ENCODE results near the gene OR51I1. TPM values are rescaled to one million over a fixed set of nuclear protein-coding genes. Genes with fewer than 3 reads are reported as not detected.

The OR51I1 gene
- total and polyA plus RNA-seq, 12 donors, result 0.34 to 0.94 (median 0.61) TPM; not detected in 9

DNA sequence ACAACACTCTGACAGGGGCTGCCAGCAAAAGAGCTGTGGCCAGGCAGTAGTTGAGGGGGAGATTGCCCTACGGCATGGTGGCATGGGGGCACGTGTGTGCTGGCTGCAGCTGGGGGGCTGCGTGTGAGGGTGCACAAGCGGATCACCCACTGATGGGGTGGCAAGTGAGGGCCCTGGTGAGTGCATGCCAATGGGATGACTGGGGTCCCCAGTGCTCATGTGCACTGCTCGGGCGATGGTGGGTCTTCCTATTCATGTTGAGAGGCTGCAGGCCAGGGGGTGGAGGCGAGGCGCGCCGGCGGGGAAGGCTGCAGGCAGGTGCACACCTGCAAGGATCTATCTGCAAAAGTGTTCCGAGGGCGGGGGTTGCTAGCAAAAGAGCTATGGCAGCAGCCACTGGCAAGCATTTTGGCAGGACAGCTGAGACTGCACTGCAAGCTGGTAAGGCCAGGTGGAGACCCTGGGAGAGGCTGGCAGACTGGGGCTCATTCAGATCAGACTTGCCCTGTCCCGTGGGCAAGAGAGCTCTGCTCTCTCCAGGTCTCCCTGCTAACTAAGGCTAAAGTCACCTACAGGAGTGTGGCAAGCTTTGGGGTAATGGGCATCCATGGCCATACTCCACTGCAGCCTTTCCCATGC lies 19.8 kb upstream of the OR51I1 start:
- no peak for DNase-seq
- Histone ChIP-seq H3K36me3 (replicated peaks in 1 of 2) (no peaks in the 10 kb centered on the region), H3K27me3 (no peaks in the 10 kb centered on the region), H3K27ac (no peak overlapping the region), H3K9me3 (replicated peaks in 1 of 3) (no peaks in the 10 kb centered on the region), H3K4me1 (replicated peaks in 1 of 2) (no peaks in the 10 kb centered on the region), H3K4me3 (no peak overlapping the region)
- no peak for TF ChIP-seq POLR2A (IDR thresholded peaks at IDR 0.05)
- TF ChIP-seq, protein P1, sequence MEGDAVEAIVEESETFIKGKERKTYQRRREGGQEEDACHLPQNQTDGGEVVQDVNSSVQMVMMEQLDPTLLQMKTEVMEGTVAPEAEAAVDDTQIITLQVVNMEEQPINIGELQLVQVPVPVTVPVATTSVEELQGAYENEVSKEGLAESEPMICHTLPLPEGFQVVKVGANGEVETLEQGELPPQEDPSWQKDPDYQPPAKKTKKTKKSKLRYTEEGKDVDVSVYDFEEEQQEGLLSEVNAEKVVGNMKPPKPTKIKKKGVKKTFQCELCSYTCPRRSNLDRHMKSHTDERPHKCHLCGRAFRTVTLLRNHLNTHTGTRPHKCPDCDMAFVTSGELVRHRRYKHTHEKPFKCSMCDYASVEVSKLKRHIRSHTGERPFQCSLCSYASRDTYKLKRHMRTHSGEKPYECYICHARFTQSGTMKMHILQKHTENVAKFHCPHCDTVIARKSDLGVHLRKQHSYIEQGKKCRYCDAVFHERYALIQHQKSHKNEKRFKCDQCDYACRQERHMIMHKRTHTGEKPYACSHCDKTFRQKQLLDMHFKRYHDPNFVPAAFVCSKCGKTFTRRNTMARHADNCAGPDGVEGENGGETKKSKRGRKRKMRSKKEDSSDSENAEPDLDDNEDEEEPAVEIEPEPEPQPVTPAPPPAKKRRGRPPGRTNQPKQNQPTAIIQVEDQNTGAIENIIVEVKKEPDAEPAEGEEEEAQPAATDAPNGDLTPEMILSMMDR (IDR thresholded peaks at IDR 0.05), result no peak
- 73 to 90% (median 86%) methylated on average over 4 to 14 of the region's 14 CpGs for WGBS, 4 donors
- intact Hi-C loops (cut with DNase I), result no loop called here

DNA sequence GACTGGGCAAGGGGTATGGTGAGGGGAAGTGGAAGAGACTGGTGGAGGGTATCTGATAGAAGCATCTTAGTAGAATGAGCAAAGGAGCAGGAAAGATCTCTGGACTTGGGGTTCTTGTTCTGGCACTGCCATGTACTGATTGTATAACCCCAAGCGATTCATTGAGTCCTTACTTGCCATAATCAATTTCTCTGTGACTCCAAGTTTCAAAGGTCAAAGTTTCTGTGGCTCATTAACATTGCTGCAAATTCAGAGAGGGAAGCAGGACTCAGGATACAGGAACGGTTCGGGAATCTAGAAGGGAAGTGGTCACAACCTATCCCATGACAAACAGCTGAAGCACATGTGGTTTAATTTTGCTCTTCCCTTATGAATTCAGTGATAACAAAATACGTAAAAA lies 8.1 kb upstream of the OR51I1 start:
- Histone ChIP-seq H3K4me3 (no peak overlapping the region), H3K4me1 (replicated peaks in 1 of 2) (no peaks in the 10 kb centered on the region), H3K27me3 (no peaks in the 10 kb centered on the region), H3K36me3 (replicated peaks in 1 of 2) (no peaks in the 10 kb centered on the region), H3K27ac (no peak overlapping the region), H3K9me3 (replicated peaks in 1 of 3) (no peaks in the 10 kb centered on the region)
- WGBS, 4 donors, result 75 to 81% (median 77%) methylated on average over 4 of the region's 4 CpGs
- DNase-seq, result no peak
- intact Hi-C loops (cut with DNase I), result no loop called here
- TF ChIP-seq POLR2A (IDR thresholded peaks at IDR 0.05), result no peak
- TF ChIP-seq, protein P1 (IDR thresholded peaks at IDR 0.05), result no peak

DNA sequence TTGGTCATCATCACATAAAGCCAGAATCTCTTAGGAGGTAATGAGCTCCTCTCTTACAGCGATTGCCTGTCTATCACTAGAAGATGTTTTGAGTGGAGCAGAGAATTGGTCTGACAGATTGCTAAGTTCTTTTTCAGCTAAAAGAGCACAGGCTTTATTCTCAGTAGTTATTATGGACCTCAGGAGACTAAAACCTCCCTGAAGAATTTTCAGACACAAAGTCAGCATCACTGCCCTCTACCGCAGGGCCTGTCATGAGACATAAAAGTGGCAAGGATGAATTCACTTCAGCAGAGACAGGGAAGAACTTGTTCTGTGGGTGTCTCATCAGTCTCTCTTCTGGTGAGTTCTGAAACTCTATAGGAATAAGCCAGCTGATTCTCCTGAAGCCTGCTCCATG lies 7.7 kb upstream of the OR51I1 start, which contains the start of gene OR51I2:
OR51I2 (plus strand) TSS at position 301 of the 400 bp plus-strand sequence. CDS start 4,166 bp downstream, outside the sequence.
- H3K4me1 ChIP-seq (replicated peaks in 1 of 2), result no peaks in the 10 kb centered on the region
- H3K9me3 ChIP-seq (replicated peaks in 1 of 3), result no peaks in the 10 kb centered on the region
- no peak within 1 kb of the TSS for H3K4me3 ChIP-seq
- no peak for DNase-seq
- WGBS, 4 donors, result 82 to 100% (median 91%) methylated on average over 2 of the region's 2 CpGs
- intact Hi-C loops (cut with DNase I), result no loop called here
- no peaks in the 10 kb centered on the region for H3K36me3 ChIP-seq (replicated peaks in 1 of 2)
- H3K27me3 ChIP-seq, result no peaks in the 10 kb centered on the region
- TF ChIP-seq POLR2A (IDR thresholded peaks at IDR 0.05), result no peak
- TF ChIP-seq, protein P1 (IDR thresholded peaks at IDR 0.05), result no peak
- no peak within 1 kb of the TSS for H3K27ac ChIP-seq

DNA sequence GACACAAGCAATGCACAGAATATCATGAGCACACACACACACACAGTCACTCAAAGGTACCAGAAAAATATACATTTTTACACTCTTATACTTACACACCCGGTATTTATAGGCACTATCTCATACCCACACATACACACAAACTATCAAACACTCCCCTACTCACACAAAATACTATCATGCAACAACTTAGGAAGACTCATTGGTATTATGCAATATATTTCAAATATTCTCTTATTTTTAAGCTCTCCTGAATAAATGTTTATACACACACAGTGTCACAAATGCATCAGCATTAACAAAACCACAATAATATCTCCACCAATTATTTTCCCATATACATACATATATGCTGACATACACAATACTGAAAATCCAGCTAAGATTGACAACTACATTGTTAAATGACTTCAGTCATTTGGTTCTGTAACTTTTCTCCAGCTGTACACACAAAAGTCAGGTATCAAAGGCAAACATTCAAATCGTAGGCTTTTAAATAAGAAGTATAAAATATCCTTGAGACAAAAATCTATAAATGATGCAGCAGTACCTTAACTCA lies 2.6 kb upstream of the OR51I1 start:
- no peak for TF ChIP-seq POLR2A (IDR thresholded peaks at IDR 0.05)
- TF ChIP-seq, protein P1 (IDR thresholded peaks at IDR 0.05), result no peak
- no peaks in the 10 kb centered on the region for H3K27me3 ChIP-seq
- DNase-seq, result no peak
- no peaks in the 10 kb centered on the region for H3K36me3 ChIP-seq (replicated peaks in 1 of 2)
- H3K4me1 ChIP-seq (replicated peaks in 1 of 2), result no peaks in the 10 kb centered on the region
- H3K27ac ChIP-seq, result no peak overlapping the region
- 29 to 67% (median 42%) methylated on average over 2 of the region's 2 CpGs for WGBS, 4 donors
- no peaks in the 10 kb centered on the region for H3K9me3 ChIP-seq (replicated peaks in 1 of 3)
- intact Hi-C loops (cut with DNase I), result no loop called here
- no peak overlapping the region for H3K4me3 ChIP-seq

Measured in adrenal gland (tissue), 12 donors.